Parathyroid adenoma (tissue), 2 donors: ENCODE measurements around the gene ANKRD22.

Experiments used
- H2AFZ ChIP-seq: fragments of 300-600 bp; sonication (generic); one replicate; pipeline ENCODE4 v1.7.0; 2017; ENCODE audit warnings: antibody characterized with exemption, mild to moderate bottlenecking
- H3K27ac ChIP-seq: fragments of 300-600 bp; sonication (generic); one replicate; pipeline ENCODE4 v1.7.0; 2017
- H3K27me3 ChIP-seq: fragments of 300-600 bp; sonication (generic); one replicate; pipeline ENCODE4 v1.7.0; 2017; ENCODE audit warnings: low read length; ENCODE audit not compliant: control insufficient read depth, insufficient read depth
- H3K36me3 ChIP-seq: fragments of 300-600 bp; sonication (generic); one replicate; pipeline ENCODE4 v1.7.0; 2017; ENCODE audit warnings: low read length; ENCODE audit not compliant: control insufficient read depth, insufficient read depth
- H3K4me1 ChIP-seq: fragments of 300-600 bp; sonication (generic); one replicate; pipeline ENCODE4 v1.7.0; 2017; ENCODE audit warnings: control low read depth
- H3K4me2 ChIP-seq: fragments of 300-600 bp; sonication (generic); one replicate; pipeline ENCODE4 v1.7.0; 2017; ENCODE audit warnings: low read length
- H3K4me3 ChIP-seq: fragments of 300-600 bp; sonication (generic); one replicate; pipeline ENCODE4 v1.7.0; 2017; ENCODE audit warnings: low read depth, low read length
- H3K79me2 ChIP-seq: fragments of 300-600 bp; sonication (generic); one replicate; pipeline ENCODE4 v1.7.0; 2017; ENCODE audit warnings: control low read depth
- H3K9ac ChIP-seq: fragments of 300-600 bp; sonication (generic); one replicate; pipeline ENCODE4 v1.7.0; 2017; ENCODE audit warnings: mild to moderate bottlenecking
- H3K9me3 ChIP-seq: fragments of 300-600 bp; sonication (generic); one replicate; pipeline ENCODE4 v1.7.0; 2017; ENCODE audit warnings: low read length; ENCODE audit not compliant: control insufficient read depth
- CTCF ChIP-seq: fragments of 300-600 bp; sonication (generic); IDR thresholded peaks from one replicate; pipeline ENCODE4 v1.7.0; 2017; ENCODE audit warnings: antibody characterized with exemption, mild to moderate bottlenecking
- donor health status: primary hyperparathyroidism.

ANKRD22 gene

DNA sequence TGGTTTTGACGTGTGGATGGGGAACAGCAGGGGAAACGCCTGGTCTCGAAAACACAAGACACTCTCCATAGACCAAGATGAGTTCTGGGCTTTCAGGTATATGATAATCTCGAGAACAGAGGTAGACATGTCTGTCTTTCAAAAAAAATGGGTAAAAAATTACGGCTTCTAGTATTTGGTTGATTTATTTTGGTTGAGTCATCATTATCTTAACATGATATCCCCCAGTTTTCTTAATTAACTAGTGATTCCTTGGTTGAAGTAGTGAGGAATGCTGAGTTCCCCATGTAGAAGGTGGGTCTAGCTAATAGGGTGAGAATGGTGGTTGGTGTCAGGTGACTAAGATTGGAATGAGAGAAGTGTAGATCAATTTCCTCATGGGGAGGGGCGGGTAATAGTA is 38.4 kb downstream of the ANKRD22 start:
- Histone ChIP-seq H3K27ac (no peak overlapping the region), H3K4me3 (no peak overlapping the region), H3K27me3 (no peaks in the 10 kb centered on the region), H2AFZ (no peak overlapping the region), H3K9me3 (no peaks in the 10 kb centered on the region), H3K9ac (no peak overlapping the region), H3K4me1 (no peaks in the 10 kb centered on the region), H3K4me2 (no peak overlapping the region), H3K36me3 (no peaks in the 10 kb centered on the region), H3K79me2 (no peaks in the 10 kb centered on the region)
- no peak for TF ChIP-seq CTCF

GRCh38 chr10:88810196-88810961 is 41.3 kb downstream of the ANKRD22 start:
- TF ChIP-seq CTCF: peak; percentile 55
- H3K4me2 ChIP-seq: no peak overlapping the region
- H3K4me1 ChIP-seq: no peaks in the 10 kb centered on the region
- H3K79me2 ChIP-seq: no peaks in the 10 kb centered on the region
- no peak overlapping the region for H3K27ac ChIP-seq
- H3K9ac ChIP-seq: no peak overlapping the region
- H3K4me3 ChIP-seq: no peak overlapping the region
- H3K27me3 ChIP-seq: no peaks in the 10 kb centered on the region
- no peaks in the 10 kb centered on the region for H3K36me3 ChIP-seq
- H3K9me3 ChIP-seq: no peaks in the 10 kb centered on the region
- H2AFZ ChIP-seq: no peak overlapping the region

GRCh38 chr10:88809621-88810020 is 42.0 kb downstream of the ANKRD22 start:
- H3K4me2 ChIP-seq: no peak overlapping the region
- no peak for TF ChIP-seq CTCF
- H3K36me3 ChIP-seq: no peaks in the 10 kb centered on the region
- no peaks in the 10 kb centered on the region for H3K4me1 ChIP-seq
- H2AFZ ChIP-seq: no peak overlapping the region
- H3K27me3 ChIP-seq: no peaks in the 10 kb centered on the region
- no peak overlapping the region for H3K27ac ChIP-seq
- no peaks in the 10 kb centered on the region for H3K9me3 ChIP-seq
- H3K9ac ChIP-seq: no peak overlapping the region
- no peaks in the 10 kb centered on the region for H3K79me2 ChIP-seq
- H3K4me3 ChIP-seq: no peak overlapping the region

DNA sequence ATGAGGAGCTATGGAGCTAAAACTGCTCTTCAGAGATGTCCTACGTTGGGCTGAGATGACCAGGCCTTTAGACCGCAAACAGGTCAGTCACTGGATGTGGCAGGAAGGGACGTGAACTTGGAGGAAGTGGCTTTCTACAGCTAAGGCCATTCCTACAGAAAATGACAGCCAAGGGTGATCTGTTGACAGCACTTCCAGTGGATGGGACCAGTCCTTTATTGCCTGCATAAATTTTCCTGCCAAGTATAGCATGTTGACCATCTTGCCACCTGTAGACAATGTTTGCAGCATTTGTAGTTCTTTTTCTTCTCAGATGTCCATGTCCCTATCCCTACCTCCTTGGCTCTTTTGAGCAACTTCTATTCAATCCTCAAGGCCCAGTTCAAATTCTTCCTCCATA is 45.7 kb downstream of the ANKRD22 start:
- no peak overlapping the region for H3K4me2 ChIP-seq
- H3K79me2 ChIP-seq: no peaks in the 10 kb centered on the region
- no peaks in the 10 kb centered on the region for H3K4me1 ChIP-seq
- no peak overlapping the region for H3K9ac ChIP-seq
- no peak for TF ChIP-seq CTCF
- H2AFZ ChIP-seq: no peak overlapping the region
- no peaks in the 10 kb centered on the region for H3K27me3 ChIP-seq
- H3K4me3 ChIP-seq: no peak overlapping the region
- no peaks in the 10 kb centered on the region for H3K9me3 ChIP-seq
- H3K36me3 ChIP-seq: no peaks in the 10 kb centered on the region
- no peak overlapping the region for H3K27ac ChIP-seq

DNA sequence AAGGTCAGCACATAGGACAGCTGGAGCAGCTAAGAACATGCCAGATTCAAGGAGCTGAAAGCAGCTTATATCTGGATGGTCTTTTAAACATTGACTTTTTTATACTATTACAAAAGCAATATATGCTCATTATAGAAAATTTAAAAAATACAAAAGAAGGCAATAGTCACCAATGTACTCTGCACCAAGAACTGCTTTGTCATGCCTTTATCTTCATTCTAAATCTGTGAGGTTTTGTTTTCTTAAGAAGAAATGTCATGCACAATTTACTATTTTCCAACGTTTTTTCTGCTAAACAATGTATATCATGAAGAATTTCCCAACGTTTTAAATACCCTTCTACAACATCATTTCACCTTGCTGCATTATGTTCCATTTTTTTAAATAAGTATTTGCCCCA is 46.3 kb downstream of the ANKRD22 start:
- H3K79me2 ChIP-seq: no peaks in the 10 kb centered on the region
- no peak overlapping the region for H3K4me3 ChIP-seq
- no peaks in the 10 kb centered on the region for H3K27me3 ChIP-seq
- no peak overlapping the region for H3K9ac ChIP-seq
- no peak overlapping the region for H2AFZ ChIP-seq
- H3K4me2 ChIP-seq: no peak overlapping the region
- H3K36me3 ChIP-seq: no peaks in the 10 kb centered on the region
- TF ChIP-seq CTCF: no peak
- H3K9me3 ChIP-seq: no peaks in the 10 kb centered on the region
- no peak overlapping the region for H3K27ac ChIP-seq
- no peaks in the 10 kb centered on the region for H3K4me1 ChIP-seq
